ENCODE results near the gene HK1. TPM values are rescaled to one million over a fixed set of nuclear protein-coding genes. Genes with fewer than 3 reads are reported as not detected.

The HK1 gene
- total and polyA plus RNA-seq, 2 of the 4 experiments (the other 2 are of a cell fraction) = 53.7 to 90.5 TPM

GRCh38 chr10:69292459-69292858, 14.2 kb downstream of the HK1 start:
- no peak overlapping the region for H2BK20ac ChIP-seq (ENCODE audit: low read depth, low read length)
- H2BK120ac ChIP-seq (ENCODE audit: low read depth, low read length) = no peak overlapping the region
- ATAC-seq (ENCODE audit: low read depth) = no peak
- H4K20me1 ChIP-seq (ENCODE audit: insufficient read depth, low read length) = no peaks in the 10 kb centered on the region
- no peak overlapping the region for H4K91ac ChIP-seq (ENCODE audit: insufficient read depth, low read depth, low read length)
- no CpG with 5 or more reads among the region's 3 CpGs for WGBS, 2 experiments (ENCODE audit: extremely low coverage in 2 of 2, insufficient read length in 1 of 2)
- no peak overlapping the region for H4K8ac ChIP-seq (ENCODE audit: low read depth in 2 of 2, low read length in 2 of 2)
- no peaks in the 10 kb centered on the region for H3K9me3 ChIP-seq (ENCODE audit: control insufficient read depth, insufficient read depth, low read length)
- H4K5ac ChIP-seq (ENCODE audit: low read depth, low read length) = no peak overlapping the region
- H2AFZ ChIP-seq (replicated peaks; ENCODE audit: low read length, poor library complexity) = no peak overlapping the region
- dilution Hi-C loops (cut with HindIII; ENCODE audit: low sequenced_read_pairs, unreplicated experiment) (no loop called here), intact Hi-C loops (cut with micrococcal nuclease) (no loop called here), in situ Hi-C loops (cut with MboI; ENCODE audit: low sequenced_read_pairs) (no loop called here)
- BruUV-seq (replicated peaks) = no TSS peak
- DNase-seq = no peak
- no peak overlapping the region for H2BK5ac ChIP-seq (ENCODE audit: low read depth, low read length, poor library complexity, severe bottlenecking)
- ChIA-PET CTCF (no interaction called here), POLR2A (ENCODE audit: unreplicated experiment) (no interaction called here)
- H2AK9ac ChIP-seq (replicated peaks; ENCODE audit: low read depth, low read length, poor library complexity) = no peak overlapping the region
- H3K23ac ChIP-seq (ENCODE audit: low read depth, low read length) = no peak overlapping the region
- no peaks in the 10 kb centered on the region for H3K9me1 ChIP-seq (ENCODE audit: insufficient read depth, low read length)
- no peak overlapping the region for H3K14ac ChIP-seq (replicated peaks; ENCODE audit: low read depth, low read length)
- H3K4me2 ChIP-seq (ENCODE audit: low read depth, low read length) = no peak overlapping the region
- H3K27ac ChIP-seq (ENCODE audit: insufficient read depth, low read length) = no peak overlapping the region
- no peaks in the 10 kb centered on the region for H3K36me3 ChIP-seq (ENCODE audit: control insufficient read depth, insufficient read depth, low read length)
- H2AK5ac ChIP-seq (ENCODE audit: low read depth, low read length) = no peak overlapping the region
- H3K56ac ChIP-seq (ENCODE audit: extremely low read depth, insufficient read depth, low read length) = no peak overlapping the region
- H3K79me1 ChIP-seq (ENCODE audit: low read depth in 1 of 2, low read length in 2 of 2) = no peaks in the 10 kb centered on the region
- H3K27me3 ChIP-seq (ENCODE audit: control insufficient read depth, insufficient read depth, low read length) = peaks cover 66% of the 10 kb centered on the region
- H3K18ac ChIP-seq (ENCODE audit: low read depth, low read length) = no peak overlapping the region
- H2BK15ac ChIP-seq (ENCODE audit: low read depth, low read length) = no peak overlapping the region
- H3K4me3 ChIP-seq (ENCODE audit: insufficient read depth, low read depth, low read length) = no peak overlapping the region
- no peaks in the 10 kb centered on the region for H3K4me1 ChIP-seq (ENCODE audit: control insufficient read depth, insufficient read depth, low read length)
- TF ChIP-seq SMC3 (IDR thresholded peaks at IDR 0.05; ENCODE audit: low read depth, low read length) (no peak), BHLHE40 (IDR thresholded peaks at IDR 0.05; ENCODE audit: low read depth, low read length) (no peak), MAFK (IDR thresholded peaks at IDR 0.05; ENCODE audit: low read depth, low read length) (no peak)
- H3K9ac ChIP-seq (ENCODE audit: low read depth, low read length) = no peak overlapping the region
- no peak overlapping the region for H3K4ac ChIP-seq (ENCODE audit: low read depth, low read length)
